ENCODE results near the gene OTOG. TPM values are rescaled to one million over a fixed set of nuclear protein-coding genes. Genes with fewer than 3 reads are reported as not detected.

Gene OTOG
- total RNA-seq, 1 experiment from 2014 or later: not detected

- H3K9me2 ChIP-seq (ENCODE audit: insufficient read depth): no peaks in the 10 kb centered on the region
- no TSS peak for BruUV-seq (replicated peaks)
- POLR2A ChIA-PET (ENCODE audit: unreplicated experiment): no interaction called here
Measured at GRCh38 chr11:17684550-17684949, 137.5 kb downstream of the OTOG start.

GRCh38 chr11:17686231-17686980 lies 139.3 kb downstream of the OTOG start:
- Histone ChIP-seq H3K4me1 (replicated peaks; ENCODE audit: insufficient read depth) (no peaks in the 10 kb centered on the region), H4K20me1 (ENCODE audit: insufficient read depth) (no peaks in the 10 kb centered on the region), H3K9me3 (ENCODE audit: insufficient read depth, low read depth) (no peaks in the 10 kb centered on the region), H3K27me3 (ENCODE audit: insufficient read depth, low read depth) (peaks cover 33% of the 10 kb centered on the region), H3K9me2 (ENCODE audit: insufficient read depth) (no peaks in the 10 kb centered on the region), H3K4me3 (no peak overlapping the region), H3F3A (ENCODE audit: insufficient read depth, low read depth) (no peaks in the 10 kb centered on the region; the same call in 1 of the 2 replicates), H3K36me3 (ENCODE audit: low read depth) (no peaks in the 10 kb centered on the region), H3K4me2 (no peak overlapping the region), H3K27ac (no peak overlapping the region), H2AFZ (no peak overlapping the region), H3K79me2 (ENCODE audit: low read depth) (no peaks in the 10 kb centered on the region)
- POLR2A ChIA-PET (ENCODE audit: unreplicated experiment): no interaction called here
- intact Hi-C loops (cut with micrococcal nuclease; ENCODE audit: unreplicated experiment): no loop called here
- no peak for TF ChIP-seq EZH2 (IDR thresholded peaks at IDR 0.05; ENCODE audit: low read depth)
- no peak for TF ChIP-seq CTCF (conservative IDR thresholded peaks at IDR 0.05)
- BruUV-seq (replicated peaks): no TSS peak
- peak in 1 of 2 experiments; percentile 17 for DNase-seq
- CTCF ChIA-PET: no interaction called here

More at GRCh38 chr11:17684550-17684949, 137.5 kb downstream of the OTOG start:
- no peak for TF ChIP-seq EZH2 (IDR thresholded peaks at IDR 0.05; ENCODE audit: low read depth)
- TF ChIP-seq CTCF (conservative IDR thresholded peaks at IDR 0.05): no peak
- no peak overlapping the region for H3K4me2 ChIP-seq
- H3K27ac ChIP-seq: no peak overlapping the region
- intact Hi-C loops (cut with micrococcal nuclease; ENCODE audit: unreplicated experiment): no loop called here
- H3K4me3 ChIP-seq: no peak overlapping the region
- no peaks in the 10 kb centered on the region for H3K36me3 ChIP-seq (ENCODE audit: low read depth)
- H4K20me1 ChIP-seq (ENCODE audit: insufficient read depth): no peaks in the 10 kb centered on the region
- H3F3A ChIP-seq (ENCODE audit: insufficient read depth, low read depth): no peaks in the 10 kb centered on the region; the same call in 1 of the 2 replicates
- H3K9me3 ChIP-seq (ENCODE audit: insufficient read depth, low read depth): no peaks in the 10 kb centered on the region
- no peaks in the 10 kb centered on the region for H3K79me2 ChIP-seq (ENCODE audit: low read depth)
- CTCF ChIA-PET: no interaction called here
- peaks cover 28% of the 10 kb centered on the region for H3K27me3 ChIP-seq (ENCODE audit: insufficient read depth, low read depth)
- DNase-seq: no peak
- H2AFZ ChIP-seq: no peak overlapping the region
- no peaks in the 10 kb centered on the region for H3K4me1 ChIP-seq (replicated peaks; ENCODE audit: insufficient read depth)

- H3K27me3 ChIP-seq (ENCODE audit: insufficient read depth, low read depth): peaks cover 49% of the 10 kb centered on the region
- ChIA-PET CTCF (no interaction called here), POLR2A (ENCODE audit: unreplicated experiment) (no interaction called here)
- H4K20me1 ChIP-seq (ENCODE audit: insufficient read depth): no peaks in the 10 kb centered on the region
- BruUV-seq (replicated peaks): no TSS peak
- TF ChIP-seq CTCF (conservative IDR thresholded peaks at IDR 0.05): no peak
- no peaks in the 10 kb centered on the region for H3K4me1 ChIP-seq (replicated peaks; ENCODE audit: insufficient read depth)
- H2AFZ ChIP-seq: no peak overlapping the region
- no peaks in the 10 kb centered on the region for H3K9me3 ChIP-seq (ENCODE audit: insufficient read depth, low read depth)
- DNase-seq: no peak
- no peaks in the 10 kb centered on the region for H3K36me3 ChIP-seq (ENCODE audit: low read depth)
- H3K27ac ChIP-seq: no peak overlapping the region
- H3K9me2 ChIP-seq (ENCODE audit: insufficient read depth): no peaks in the 10 kb centered on the region
- no peaks in the 10 kb centered on the region; the same call in 1 of the 2 replicates for H3F3A ChIP-seq (ENCODE audit: insufficient read depth, low read depth)
- no peak overlapping the region for H3K4me2 ChIP-seq
- intact Hi-C loops (cut with micrococcal nuclease; ENCODE audit: unreplicated experiment): no loop called here
- H3K79me2 ChIP-seq (ENCODE audit: low read depth): no peaks in the 10 kb centered on the region
- no peak overlapping the region for H3K4me3 ChIP-seq
Measured at GRCh38 chr11:17687946-17688670, 141.0 kb downstream of the OTOG start.
